ENCODE results near the gene TMUB2. TPM values are rescaled to one million over a fixed set of nuclear protein-coding genes. Genes with fewer than 3 reads are reported as not detected.

The TMUB2 gene
- total and polyA plus RNA-seq, 2 of the 13 experiments (the other 11 are each of a cell fraction or from before 2014, with no cell fraction given), result 26.9 to 50.8 TPM

DNA sequence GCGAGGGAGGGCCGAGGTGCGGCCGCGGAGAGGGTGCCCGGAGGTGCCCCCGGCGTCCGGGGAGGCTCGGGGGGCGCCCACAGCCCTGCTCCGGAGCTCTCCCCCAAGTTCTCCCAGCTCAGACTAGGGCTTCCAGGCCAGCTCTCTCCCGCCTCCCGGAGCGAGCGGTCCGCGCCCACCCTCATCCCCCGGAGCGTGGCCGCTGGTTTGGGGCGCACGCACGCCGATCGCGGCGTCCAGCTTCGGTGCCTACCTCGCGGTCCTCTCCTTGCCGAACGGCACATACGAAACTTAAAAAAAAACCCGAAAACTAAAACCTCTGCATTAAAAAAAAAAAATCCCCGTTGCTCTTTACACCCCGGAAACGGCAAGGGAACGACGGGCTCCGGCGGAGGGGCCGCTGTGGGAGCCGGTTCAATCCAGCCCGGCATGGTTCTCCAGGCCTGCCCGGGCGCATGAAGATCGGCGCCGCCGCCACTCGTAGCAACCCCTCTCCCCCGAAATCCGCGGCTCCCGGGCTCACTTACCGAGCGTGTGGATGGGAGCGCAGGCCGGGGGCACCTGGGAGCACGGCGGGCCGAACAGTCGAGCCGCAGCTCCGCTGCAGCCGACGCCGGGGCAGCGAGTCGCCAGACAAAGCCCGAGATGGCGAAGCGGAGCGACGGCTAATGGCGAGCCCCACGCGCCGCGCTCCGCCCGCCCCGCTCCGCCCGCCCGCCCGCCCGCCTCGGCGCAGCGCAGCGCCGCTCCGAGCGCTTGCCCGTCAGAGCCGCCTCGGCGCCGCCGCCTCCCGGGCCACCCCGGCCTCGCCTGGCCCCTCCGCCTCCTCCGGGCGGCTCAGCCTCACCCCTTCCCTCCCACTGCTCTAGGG lies 33.7 kb downstream of the TMUB2 start (continued):
- TF ChIP-seq, protein P1, sequence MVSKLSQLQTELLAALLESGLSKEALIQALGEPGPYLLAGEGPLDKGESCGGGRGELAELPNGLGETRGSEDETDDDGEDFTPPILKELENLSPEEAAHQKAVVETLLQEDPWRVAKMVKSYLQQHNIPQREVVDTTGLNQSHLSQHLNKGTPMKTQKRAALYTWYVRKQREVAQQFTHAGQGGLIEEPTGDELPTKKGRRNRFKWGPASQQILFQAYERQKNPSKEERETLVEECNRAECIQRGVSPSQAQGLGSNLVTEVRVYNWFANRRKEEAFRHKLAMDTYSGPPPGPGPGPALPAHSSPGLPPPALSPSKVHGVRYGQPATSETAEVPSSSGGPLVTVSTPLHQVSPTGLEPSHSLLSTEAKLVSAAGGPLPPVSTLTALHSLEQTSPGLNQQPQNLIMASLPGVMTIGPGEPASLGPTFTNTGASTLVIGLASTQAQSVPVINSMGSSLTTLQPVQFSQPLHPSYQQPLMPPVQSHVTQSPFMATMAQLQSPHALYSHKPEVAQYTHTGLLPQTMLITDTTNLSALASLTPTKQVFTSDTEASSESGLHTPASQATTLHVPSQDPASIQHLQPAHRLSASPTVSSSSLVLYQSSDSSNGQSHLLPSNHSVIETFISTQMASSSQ (IDR thresholded peaks at IDR 0.05; ENCODE audit: low read depth), result no peak
- TF ChIP-seq, protein P1 (CRISPR knock-in tag; IDR thresholded peaks at IDR 0.05; ENCODE audit: borderline replicate concordance), result no peak
- TF ChIP-seq ZNF446 (CRISPR knock-in tag; IDR thresholded peaks at IDR 0.05), result no peak
- no peak for TF ChIP-seq THYN1 (CRISPR knock-in tag; IDR thresholded peaks at IDR 0.05; ENCODE audit: borderline replicate concordance, low read depth)
- no peak for TF ChIP-seq ARHGAP35 (CRISPR knock-in tag; IDR thresholded peaks at IDR 0.05; ENCODE audit: borderline replicate concordance)
- TF ChIP-seq KLF6 (CRISPR knock-in tag; IDR thresholded peaks at IDR 0.05), result peak; percentile 21; the same call in 1 of the 2 replicates
- TF ChIP-seq ZNF773 (CRISPR knock-in tag; IDR thresholded peaks at IDR 0.05; ENCODE audit: borderline replicate concordance), result no peak
- 0 out of 2 replicates have a peak, but pooled peaks have one; percentile 13 for TF ChIP-seq ELF1 (CRISPR knock-in tag; IDR thresholded peaks at IDR 0.05)
- no peak for TF ChIP-seq ZNF615 (CRISPR knock-in tag; IDR thresholded peaks at IDR 0.05; ENCODE audit: borderline replicate concordance)
- TF ChIP-seq MTA1 (CRISPR knock-in tag; IDR thresholded peaks at IDR 0.05; ENCODE audit: borderline replicate concordance), result peak; percentile 47; the same call in 1 of the 2 replicates
- TF ChIP-seq, protein P2, sequence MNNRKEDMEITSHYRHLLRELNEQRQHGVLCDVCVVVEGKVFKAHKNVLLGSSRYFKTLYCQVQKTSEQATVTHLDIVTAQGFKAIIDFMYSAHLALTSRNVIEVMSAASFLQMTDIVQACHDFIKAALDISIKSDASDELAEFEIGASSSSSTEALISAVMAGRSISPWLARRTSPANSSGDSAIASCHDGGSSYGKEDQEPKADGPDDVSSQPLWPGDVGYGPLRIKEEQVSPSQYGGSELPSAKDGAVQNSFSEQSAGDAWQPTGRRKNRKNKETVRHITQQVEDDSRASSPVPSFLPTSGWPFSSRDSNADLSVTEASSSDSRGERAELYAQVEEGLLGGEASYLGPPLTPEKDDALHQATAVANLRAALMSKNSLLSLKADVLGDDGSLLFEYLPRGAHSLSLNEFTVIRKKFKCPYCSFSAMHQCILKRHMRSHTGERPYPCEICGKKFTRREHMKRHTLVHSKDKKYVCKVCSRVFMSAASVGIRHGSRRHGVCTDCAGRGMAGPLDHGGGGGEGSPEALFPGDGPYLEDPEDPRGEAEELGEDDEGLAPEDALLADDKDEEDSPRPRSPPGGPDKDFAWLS (CRISPR knock-in tag; IDR thresholded peaks at IDR 0.05; ENCODE audit: borderline replicate concordance), result no peak
- TF ChIP-seq, protein P3, sequence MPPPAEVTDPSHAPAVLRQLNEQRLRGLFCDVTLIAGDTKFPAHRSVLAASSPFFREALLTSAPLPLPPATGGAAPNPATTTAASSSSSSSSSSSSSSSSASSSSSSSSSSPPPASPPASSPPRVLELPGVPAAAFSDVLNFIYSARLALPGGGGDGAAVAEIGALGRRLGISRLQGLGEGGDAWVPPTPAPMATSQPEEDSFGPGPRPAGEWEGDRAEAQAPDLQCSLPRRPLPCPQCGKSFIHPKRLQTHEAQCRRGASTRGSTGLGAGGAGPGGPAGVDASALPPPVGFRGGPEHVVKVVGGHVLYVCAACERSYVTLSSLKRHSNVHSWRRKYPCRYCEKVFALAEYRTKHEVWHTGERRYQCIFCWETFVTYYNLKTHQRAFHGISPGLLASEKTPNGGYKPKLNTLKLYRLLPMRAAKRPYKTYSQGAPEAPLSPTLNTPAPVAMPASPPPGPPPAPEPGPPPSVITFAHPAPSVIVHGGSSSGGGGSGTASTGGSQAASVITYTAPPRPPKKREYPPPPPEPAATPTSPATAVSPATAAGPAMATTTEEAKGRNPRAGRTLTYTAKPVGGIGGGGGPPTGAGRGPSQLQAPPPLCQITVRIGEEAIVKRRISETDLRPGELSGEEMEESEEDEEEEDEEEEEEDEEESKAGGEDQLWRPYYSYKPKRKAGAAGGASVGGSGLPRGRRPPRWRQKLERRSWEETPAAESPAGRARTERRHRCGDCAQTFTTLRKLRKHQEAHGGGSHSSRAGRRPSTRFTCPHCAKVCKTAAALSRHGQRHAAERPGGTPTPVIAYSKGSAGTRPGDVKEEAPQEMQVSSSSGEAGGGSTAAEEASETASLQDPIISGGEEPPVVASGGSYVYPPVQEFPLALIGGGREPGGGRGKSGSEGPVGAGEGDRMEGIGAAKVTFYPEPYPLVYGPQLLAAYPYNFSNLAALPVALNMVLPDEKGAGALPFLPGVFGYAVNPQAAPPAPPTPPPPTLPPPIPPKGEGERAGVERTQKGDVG (CRISPR knock-in tag; IDR thresholded peaks at IDR 0.05; ENCODE audit: borderline replicate concordance), result no peak

All from HepG2 (cell line).